Measurements from ENCODE around the gene CALY. TPM values are rescaled to one million over a fixed set of nuclear protein-coding genes. Genes with fewer than 3 reads are reported as not detected.

CALY gene
- total RNA-seq, 2 donors from 2014 or later, result 9.4 TPM; not detected in 1

DNA sequence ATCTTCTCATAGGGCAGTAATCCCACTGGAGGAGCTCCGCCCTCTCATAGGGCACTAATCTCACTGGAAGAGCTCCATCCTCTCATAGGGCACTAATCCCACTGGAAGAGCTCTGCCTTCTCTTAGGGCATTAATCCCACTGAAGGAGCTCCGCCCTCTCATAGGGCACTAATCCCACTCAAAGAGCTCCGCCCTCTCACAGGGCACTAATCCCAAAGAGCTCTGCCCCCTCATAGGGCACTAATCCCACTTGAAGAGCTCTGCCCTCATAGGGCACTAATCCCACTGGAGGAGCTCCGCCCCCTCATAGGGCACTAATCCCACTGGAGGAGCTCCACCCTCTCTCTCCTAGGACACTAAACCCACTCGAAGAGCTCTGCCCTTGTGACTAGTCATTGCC, 24.5 kb upstream of the CALY start:
- DNase-seq (ENCODE audit: low spot score), result no peak
- Histone ChIP-seq H3K4me3 (no peak overlapping the region), H3K36me3 (peaks cover 2 to 6% of the 10 kb centered on the region in 2 donors), H3K4me1 (replicated peaks) (peaks cover 6% of the 10 kb centered on the region), H3K9me3 (no peaks in the 10 kb centered on the region), H3K27ac (no peak overlapping the region), H3K27me3 (replicated peaks; ENCODE audit: insufficient read depth) (no peaks in the 10 kb centered on the region)
- TF ChIP-seq POLR2A (IDR thresholded peaks at IDR 0.05) (no peak), CTCF (IDR thresholded peaks at IDR 0.05) (no peak), POLR2AphosphoS5 (IDR thresholded peaks at IDR 0.05) (no peak)
- intact Hi-C loops (cut with DNase I), result no loop called here
- WGBS, result 90% methylated on average over 5 of the region's 5 CpGs

DNA sequence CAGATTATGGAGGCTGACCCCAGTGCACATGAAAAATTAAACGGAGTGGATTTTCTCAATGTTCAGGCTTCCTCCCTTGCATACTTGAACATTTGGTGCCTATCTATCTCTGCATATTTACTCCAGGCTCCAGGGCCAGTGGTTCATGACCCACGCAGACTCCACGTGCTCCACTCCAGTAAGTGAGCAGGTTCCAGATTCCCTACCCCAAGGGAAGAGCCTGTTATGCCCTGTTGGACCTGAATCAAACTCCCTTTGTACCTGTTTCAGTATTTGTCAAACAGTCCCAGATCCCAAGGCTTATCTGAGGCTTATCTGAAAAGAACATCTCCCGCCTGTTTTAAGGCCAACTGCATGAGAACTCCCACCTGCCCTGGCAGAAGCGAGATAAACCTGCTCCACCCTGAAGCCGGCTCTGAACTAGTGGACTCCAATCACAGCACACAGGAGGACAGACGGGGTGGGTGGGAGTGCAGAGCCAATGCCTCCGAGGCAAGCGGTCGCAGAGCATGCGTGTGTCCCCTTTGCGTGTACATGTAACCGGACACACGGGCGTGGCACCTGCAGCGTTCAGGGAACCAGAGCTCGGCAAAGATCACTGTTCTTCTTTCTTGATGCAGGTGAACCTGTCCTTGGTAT, 23.4 kb upstream of the CALY start:
- H3K36me3 ChIP-seq, result no peaks in the 10 kb centered on the region
- H3K27me3 ChIP-seq (replicated peaks; ENCODE audit: insufficient read depth), result no peaks in the 10 kb centered on the region
- H3K27ac ChIP-seq, result no peak overlapping the region
- no peak overlapping the region for H3K4me3 ChIP-seq
- H3K9me3 ChIP-seq, result no peaks in the 10 kb centered on the region
- intact Hi-C loops (cut with DNase I), result no loop called here
- H3K4me1 ChIP-seq (replicated peaks), result peaks cover 6% of the 10 kb centered on the region
- TF ChIP-seq POLR2AphosphoS5 (IDR thresholded peaks at IDR 0.05) (no peak), POLR2A (IDR thresholded peaks at IDR 0.05) (no peak), CTCF (IDR thresholded peaks at IDR 0.05) (no peak)
- WGBS, result 36% methylated on average over 17 of the region's 17 CpGs
- DNase-seq (ENCODE audit: low spot score), result no peak

DNA sequence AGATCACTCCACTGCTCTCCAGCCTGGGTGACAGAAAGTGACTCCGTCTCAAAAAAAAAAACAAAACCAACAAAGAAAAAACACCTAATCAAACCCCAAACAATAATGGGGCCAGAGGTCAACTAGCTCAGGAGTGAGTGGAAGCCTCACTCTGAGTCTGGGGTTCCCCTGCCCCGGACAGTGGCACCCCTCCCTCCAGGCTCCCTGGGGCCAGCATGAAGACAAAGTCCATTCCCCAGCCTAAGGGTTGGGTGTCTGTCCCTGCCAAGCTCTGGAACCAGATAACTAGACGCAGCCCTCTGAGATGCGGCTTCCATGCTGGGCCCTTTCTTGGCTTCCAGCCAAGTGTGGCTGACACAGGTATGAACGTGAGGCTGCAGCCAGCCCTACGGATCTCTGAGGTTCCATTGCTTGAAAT, 22.9 kb upstream of the CALY start:
- H3K9me3 ChIP-seq, result no peaks in the 10 kb centered on the region
- TF ChIP-seq POLR2A (IDR thresholded peaks at IDR 0.05) (no peak), POLR2AphosphoS5 (IDR thresholded peaks at IDR 0.05) (no peak), CTCF (IDR thresholded peaks at IDR 0.05) (no peak)
- peaks cover 6% of the 10 kb centered on the region for H3K4me1 ChIP-seq (replicated peaks)
- WGBS, result 34% methylated on average over 6 of the region's 6 CpGs
- no peak overlapping the region for H3K4me3 ChIP-seq
- peak; percentile 37 for DNase-seq (ENCODE audit: low spot score)
- H3K27me3 ChIP-seq (replicated peaks; ENCODE audit: insufficient read depth), result no peaks in the 10 kb centered on the region
- H3K36me3 ChIP-seq, result no peaks in the 10 kb centered on the region
- intact Hi-C loops (cut with DNase I), result no loop called here
- H3K27ac ChIP-seq, result no peak overlapping the region

DNA sequence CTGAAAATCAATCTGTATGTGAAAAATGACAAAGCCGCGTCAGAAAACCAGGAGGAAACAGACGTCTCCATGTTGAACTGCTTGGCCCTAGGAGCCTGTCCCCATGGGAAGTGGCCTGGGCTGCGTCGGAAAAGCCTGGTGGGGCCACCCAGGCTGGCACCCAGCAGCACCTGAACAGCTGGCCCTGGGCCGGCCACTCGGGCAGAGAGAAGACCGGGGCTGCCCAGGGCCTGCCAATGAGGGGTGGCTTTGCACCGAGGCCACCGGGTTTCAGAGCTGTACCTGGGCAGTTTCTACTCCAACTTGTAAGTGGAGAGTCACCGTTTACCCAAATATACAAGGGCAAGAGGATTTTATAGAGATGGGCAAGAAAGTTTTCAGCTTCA, 22.2 kb upstream of the CALY start:
- no peak overlapping the region for H3K4me3 ChIP-seq
- no peak for DNase-seq (ENCODE audit: low spot score)
- H3K36me3 ChIP-seq, result no peaks in the 10 kb centered on the region
- no peak overlapping the region for H3K27ac ChIP-seq
- WGBS, result 91% methylated on average over 11 of the region's 11 CpGs
- TF ChIP-seq POLR2AphosphoS5 (IDR thresholded peaks at IDR 0.05), result no peak
- no peak for TF ChIP-seq CTCF (IDR thresholded peaks at IDR 0.05)
- no peak for TF ChIP-seq POLR2A (IDR thresholded peaks at IDR 0.05)
- H3K4me1 ChIP-seq (replicated peaks), result peaks cover 6% of the 10 kb centered on the region
- no peaks in the 10 kb centered on the region for H3K9me3 ChIP-seq
- intact Hi-C loops (cut with DNase I), result no loop called here
- H3K27me3 ChIP-seq (replicated peaks; ENCODE audit: insufficient read depth), result no peaks in the 10 kb centered on the region

DNA sequence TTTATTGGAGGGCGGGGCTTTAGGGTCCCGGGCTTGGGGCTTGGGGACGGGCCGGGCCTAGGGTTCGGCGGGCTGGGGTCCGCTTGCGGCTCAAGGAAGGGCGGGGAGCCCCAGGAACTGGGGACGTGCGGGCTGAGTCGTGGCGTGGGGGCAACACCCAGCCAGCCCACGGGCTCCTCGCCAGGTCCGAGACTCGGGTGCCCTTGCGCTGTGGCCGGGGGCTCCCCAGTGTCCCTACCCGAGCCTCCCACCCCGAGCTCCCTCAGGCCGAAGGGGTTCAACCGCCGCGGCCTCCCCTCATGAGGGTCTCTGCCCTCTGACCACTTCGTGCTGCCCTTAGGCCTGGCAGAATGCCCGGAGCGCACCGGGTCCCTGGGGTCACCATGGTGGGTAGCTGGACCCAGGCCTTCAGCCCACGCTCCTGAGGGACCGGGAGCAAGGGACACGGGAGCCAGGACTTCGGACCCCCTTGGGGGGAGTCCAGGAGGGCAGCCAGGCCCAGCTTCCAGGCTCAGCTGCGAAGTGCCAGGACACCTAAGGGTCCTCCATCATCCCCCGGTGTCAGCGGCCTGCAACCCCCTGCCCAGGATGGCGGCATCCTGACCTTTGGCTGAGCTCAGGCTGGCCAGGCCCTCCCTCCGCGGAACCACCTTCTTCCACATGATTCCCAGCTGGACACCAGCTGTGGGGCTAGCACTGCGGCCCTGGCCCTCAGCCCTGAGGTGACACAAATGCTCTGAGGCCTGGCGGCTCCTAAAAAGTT, 21.6 kb upstream of the CALY start:
- DNase-seq (ENCODE audit: low spot score), result no peak
- TF ChIP-seq POLR2AphosphoS5 (IDR thresholded peaks at IDR 0.05), result no peak
- no peak for TF ChIP-seq CTCF (IDR thresholded peaks at IDR 0.05)
- no peak for TF ChIP-seq POLR2A (IDR thresholded peaks at IDR 0.05)

More for the DNA sequence above, 21.6 kb upstream of the CALY start:
- Histone ChIP-seq H3K27me3 (replicated peaks; ENCODE audit: insufficient read depth) (no peaks in the 10 kb centered on the region), H3K36me3 (no peaks in the 10 kb centered on the region), H3K9me3 (no peaks in the 10 kb centered on the region), H3K4me3 (no peak overlapping the region), H3K27ac (no peak overlapping the region), H3K4me1 (replicated peaks) (peaks cover 6% of the 10 kb centered on the region)
- 86% methylated on average over 34 of the region's 41 CpGs for WGBS
- intact Hi-C loops (cut with DNase I), result no loop called here
